Hindlimb muscle (tissue), 1 donor: ENCODE data around the gene HEATR5A. TPM values are rescaled to one million over a fixed set of nuclear protein-coding genes. Genes with fewer than 3 reads are reported as not detected.
"Not testable (repeated sequence)": the region's sequence is repeated elsewhere in the genome, so short reads cannot be mapped to it uniquely, and the experiment has no call there.

ENCODE experiments used
- DNase-seq: peaks from one replicate; pipeline ENCODE4 v3.0.0-alpha.2; 2013
- polyA plus RNA-seq: library from polyadenylated mRNA; unstranded; fragments of 120-200 nt; gene quantifications from one replicate; pipeline ENCODE4 v1.2.1, GENCODE V29; 2013; ENCODE audit not compliant: insufficient read length

Gene HEATR5A
- polyA plus RNA-seq, 1 donor, result 16.0 TPM

DNA sequence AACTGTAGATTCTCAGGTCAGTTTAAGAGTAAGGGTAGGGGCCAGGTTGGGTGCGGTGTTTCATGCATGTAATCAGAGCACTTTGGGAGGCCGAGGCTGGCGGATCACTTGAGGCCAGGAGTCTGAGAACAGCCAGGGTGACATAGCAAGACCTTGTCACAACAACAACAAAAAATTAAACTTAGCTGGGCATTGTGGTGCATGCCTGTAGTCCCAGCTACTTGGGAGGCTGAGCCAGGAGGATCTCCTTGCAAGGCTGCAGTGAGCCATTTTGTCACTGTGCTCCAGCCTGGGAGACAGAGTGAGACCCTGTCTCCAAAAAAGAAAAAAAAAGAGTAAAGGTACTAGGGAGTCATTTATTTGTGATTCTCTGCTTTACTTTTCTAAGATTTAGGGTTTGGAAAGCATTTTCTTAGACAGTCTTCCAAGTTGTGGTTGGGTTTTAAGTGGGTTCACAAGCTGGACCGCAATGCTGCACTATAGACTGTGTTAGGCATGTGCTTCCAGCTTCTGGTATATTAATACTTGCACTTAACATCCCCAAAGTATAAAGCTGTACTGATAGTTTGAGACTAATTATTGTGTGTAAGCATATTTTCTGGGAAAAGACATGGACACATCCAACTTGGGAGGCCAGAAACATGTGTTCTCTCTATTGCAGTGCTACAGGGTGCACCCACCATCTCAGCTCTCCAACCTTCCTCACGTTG is 163.7 kb downstream of the HEATR5A start:
- no peak for DNase-seq

DNA sequence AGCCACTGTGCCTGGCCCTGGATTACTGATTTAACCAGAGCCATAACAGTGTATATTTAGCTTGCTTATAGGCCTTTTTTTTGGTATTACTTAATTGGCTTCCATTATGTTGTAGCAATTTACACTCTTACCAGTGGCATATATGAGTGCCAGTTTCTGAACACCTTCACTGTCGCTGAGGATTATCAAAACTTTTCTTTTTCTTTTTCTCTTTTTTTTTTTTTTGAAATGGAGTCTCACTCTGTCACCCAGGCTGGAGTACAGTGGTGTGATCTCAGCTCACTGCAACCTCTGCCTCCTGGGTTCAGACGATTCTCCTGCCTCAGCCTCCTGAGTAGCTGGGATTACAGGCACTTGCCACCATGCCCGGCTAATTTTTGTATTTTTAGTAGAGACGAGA is 164.4 kb downstream of the HEATR5A start:
- DNase-seq, result not testable (repeated sequence)

DNA sequence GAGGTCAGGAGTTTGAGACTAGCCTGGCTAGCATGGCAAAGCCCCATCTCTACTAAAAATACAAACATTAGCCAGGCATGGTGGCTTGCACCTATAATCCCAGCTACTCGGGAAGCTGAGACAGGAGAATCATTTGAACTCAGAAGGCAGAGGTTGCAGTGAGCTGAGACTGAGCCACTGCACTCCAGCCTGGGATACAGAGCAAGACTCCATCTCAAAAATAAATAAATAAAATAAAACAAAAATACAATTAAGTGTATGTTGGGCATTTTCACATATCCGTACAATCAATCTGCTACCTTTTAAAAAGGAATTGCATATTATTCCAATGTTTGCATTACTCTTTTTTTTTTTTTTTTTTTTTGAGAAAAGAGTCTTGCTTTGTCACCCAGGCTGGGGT is 165.1 kb downstream of the HEATR5A start:
- DNase-seq, result no peak

DNA sequence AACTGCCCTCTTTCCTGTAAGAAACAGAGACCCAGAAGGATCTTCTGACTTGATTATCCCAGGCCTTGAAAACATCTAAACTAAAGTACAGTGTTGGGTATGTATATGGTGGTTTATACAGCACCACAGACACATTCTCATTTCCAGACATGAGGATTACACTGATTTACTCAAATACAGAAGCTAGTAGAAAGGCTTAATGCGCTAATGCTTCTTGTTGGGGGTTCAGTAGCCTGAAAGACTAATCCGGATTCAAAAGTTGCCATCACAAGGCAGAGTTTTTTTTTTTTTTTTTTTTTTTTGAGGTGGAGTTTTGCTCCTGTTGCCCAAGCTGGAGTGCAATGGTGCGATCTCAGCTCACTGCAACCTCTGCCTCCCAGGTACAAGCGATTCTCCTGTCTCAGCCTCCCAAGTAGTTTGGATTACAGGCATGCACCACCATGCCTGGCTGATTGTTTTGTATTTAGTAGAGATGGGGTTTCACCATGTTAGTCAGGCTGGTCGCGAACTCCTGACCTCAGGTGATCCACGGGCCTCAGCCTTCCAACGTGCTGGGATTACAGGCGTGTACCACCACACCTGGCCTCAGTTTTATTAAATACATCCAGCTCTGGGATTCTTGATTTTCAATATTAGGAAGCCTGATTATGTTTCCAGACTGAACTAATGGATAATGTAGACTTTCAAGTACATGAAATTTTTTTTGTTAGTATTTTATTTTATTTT is 166.4 kb downstream of the HEATR5A start:
- DNase-seq, result no peak

DNA sequence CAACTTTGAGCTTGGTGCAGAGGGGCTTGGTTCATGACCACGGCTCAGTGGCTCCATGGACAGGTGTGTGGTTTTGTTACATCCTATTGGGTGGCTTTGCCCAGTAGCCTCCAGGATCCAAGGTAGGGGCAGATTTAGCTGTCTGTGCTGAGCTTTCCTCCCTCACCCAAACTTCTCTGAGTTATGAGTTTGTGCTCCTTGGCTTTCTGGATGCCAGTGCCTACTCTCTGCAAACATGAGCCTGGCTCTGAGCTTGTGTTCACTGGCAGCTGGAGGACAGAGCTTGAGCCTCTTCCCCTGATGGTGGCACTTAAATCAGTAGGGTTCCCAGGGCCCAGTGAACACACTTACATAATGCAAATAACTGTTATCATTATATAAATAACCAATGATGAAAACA is 167.5 kb downstream of the HEATR5A start:
- DNase-seq, result no peak

DNA sequence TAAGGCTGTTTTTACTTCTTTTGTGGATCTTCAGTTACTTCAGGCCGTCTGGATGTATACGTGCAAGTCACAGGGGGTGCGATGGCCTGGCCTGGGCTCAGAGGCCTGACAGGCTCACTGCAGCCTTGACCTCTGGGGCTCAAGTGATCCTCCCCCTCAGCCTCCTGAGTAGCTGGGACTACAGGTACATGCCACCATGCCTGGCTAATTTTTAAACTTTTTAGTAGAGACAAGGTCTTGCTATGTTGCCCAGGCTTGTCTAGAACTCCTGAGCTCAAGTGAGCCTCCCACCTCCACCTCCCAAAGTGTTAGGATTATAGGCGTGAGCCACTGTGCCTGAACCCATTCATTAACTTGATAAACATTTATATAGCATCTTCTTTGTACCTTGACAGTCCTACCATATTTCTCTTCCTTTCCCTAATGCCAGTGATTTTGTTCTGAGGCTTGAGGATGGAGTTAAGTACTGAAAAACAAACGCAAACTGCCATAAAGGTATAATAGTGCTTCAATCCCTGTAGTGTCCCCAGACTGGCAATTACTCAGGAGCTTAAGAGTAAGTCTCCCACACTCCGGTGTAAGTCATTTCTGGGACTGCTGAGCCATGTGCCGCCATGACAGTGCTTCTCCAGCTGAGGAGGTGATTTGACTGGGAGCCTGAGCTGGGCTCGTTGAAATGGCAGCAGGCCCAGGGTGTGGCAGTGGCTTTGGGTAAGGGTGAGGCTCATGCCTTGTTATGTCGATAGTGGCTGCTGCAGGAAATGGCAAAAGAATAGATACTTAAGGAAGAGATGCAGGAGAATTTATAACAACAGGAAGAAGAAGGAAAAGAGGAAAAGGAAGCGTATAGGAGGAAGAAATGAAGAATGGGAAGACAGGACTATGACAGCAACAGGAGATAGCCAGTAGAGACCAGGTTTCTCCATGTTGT is 169.1 kb downstream of the HEATR5A start:
- no peak for DNase-seq

DNA sequence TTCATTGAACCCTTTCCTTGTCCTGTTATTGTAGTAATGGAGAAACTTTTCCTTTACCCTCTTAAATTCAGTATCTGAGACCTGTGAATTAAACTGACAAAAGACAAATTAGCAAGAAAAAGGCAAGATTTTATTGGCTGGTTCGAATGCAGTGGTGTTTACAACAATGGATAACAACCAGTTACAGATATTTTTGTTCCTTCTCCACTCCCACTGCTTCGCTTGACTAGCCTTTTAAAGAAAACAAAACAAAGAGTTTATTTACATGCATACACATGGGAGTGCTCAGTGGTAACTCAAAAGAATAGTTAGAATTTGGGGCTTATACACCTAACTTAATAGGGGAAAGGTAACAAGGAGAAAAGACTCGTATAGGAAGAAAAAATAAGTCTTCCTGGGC is 175.7 kb downstream of the HEATR5A start:
- no peak for DNase-seq

DNA sequence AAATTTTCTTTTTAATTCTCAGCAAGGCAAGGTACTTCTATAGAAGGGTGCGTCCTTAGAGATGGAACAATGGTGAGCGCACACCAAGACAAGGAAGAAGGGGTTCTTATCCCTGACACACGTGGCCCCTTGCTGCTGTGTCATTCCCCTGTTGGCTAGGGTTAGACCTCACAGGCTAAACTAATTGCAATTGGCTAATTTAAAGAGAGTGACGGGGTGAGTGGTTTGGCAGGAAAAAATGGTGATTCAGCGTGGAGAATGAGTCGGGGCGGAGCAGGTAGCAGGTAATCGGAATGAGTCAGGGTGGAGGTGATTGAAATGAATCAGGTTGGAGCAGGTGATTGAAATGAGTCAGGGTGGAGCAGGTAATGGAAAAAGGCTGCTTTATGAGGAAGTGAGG is 176.5 kb downstream of the HEATR5A start:
- no peak for DNase-seq

DNA sequence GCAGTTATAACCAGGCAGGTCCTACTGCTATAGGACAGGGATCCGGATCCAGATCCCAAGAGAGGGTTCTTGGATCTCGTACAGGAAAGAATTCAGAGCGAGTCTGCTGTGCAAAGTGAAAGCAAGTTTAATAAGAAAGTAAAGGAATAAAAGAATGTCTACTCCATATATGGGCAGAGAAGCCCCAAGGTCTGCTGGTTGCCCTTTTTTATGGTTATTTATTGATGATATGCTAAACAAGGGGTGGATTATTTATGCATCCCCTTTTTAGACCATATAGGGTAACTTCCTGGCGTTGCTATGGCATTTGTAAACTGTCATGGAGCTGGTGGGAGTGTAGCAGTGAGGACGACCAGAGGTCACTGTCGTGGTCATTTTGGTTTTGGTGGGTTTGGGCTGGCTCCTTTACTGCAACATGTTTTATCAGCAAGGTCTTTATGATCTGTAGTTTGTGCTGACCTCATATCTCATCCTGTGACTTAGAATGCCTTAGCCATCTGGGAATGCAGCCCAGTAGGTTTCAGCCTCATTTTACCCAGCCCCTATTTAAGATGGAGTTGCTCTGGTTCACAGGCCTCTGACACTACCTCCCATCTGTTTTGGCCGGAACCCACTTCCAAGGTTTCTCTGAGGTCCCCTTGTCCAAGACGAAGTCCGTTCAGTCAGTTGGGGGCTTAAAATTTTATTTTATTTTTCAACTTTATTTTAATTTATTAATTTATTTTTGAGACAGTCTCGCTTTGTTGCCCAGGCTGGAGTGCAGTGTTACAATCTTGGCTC is 178.0 kb downstream of the HEATR5A start:
- DNase-seq, result peak; percentile 61

Other genes starting within 250 kb of the HEATR5A start
- gene HECTD1, start 212.8 kb downstream of the HEATR5A start, polyA plus RNA-seq, result 116 TPM
- 12.9 TPM for gene DTD2, start 37.0 kb upstream of the HEATR5A start, polyA plus RNA-seq
- not detected for gene GPR33, start 67.5 kb upstream of the HEATR5A start, polyA plus RNA-seq
- 8.8 TPM for gene NUBPL, start 140.9 kb upstream of the HEATR5A start, polyA plus RNA-seq